HG02884 (cell line): Measurements from ENCODE around the gene CCNG2.

ENCODE experiments used
- ATAC-seq: cut with Tn5 transposase; IDR thresholded peaks from one replicate; pipeline ENCODE4 v1.9.1; 2021; ENCODE audit warnings: mild to moderate bottlenecking, moderate library complexity; ENCODE audit not compliant: unreplicated experiment

Gene CCNG2

GRCh38 chr4:77201343-77201742 lies 44.3 kb downstream of the CCNG2 start:
- no peak for ATAC-seq

- ATAC-seq: no peak
Observed at GRCh38 chr4:77201857-77202256, 44.9 kb downstream of the CCNG2 start.

GRCh38 chr4:77202491-77202890 lies 45.5 kb downstream of the CCNG2 start:
- ATAC-seq: no peak

- ATAC-seq: peak; percentile 60
Observed at GRCh38 chr4:77203380-77204197, 46.6 kb downstream of the CCNG2 start.

GRCh38 chr4:77204621-77205020 lies 47.6 kb downstream of the CCNG2 start:
- no peak for ATAC-seq

- ATAC-seq: no peak
Observed at GRCh38 chr4:77209012-77209411, 52.0 kb downstream of the CCNG2 start.

GRCh38 chr4:77209936-77210335 lies 52.9 kb downstream of the CCNG2 start:
- no peak for ATAC-seq

GRCh38 chr4:77215107-77215506 lies 58.1 kb downstream of the CCNG2 start:
- ATAC-seq: no peak

GRCh38 chr4:77217526-77217925 lies 60.5 kb downstream of the CCNG2 start:
- no peak for ATAC-seq

- no peak for ATAC-seq
Observed at GRCh38 chr4:77219266-77219665, 62.3 kb downstream of the CCNG2 start.
